Uterus (tissue), 2 donors: ENCODE measurements around the gene AMBRA1.

Experiments used
- CTCF ChIP-seq, 4 experiments: fragments of 200-600 bp in 2 of 4; fragments of 450-650 bp in 2 of 4; sonication (generic) in 2 of 4; IDR thresholded peaks; one replicate each; pipeline ENCODE4 v1.5.1; 2016 to 2019; ENCODE audit warnings: antibody characterized with exemption in 4 of 4, mild to moderate bottlenecking in 2 of 4, moderate library complexity in 1 of 4
- POLR2A ChIP-seq, 2 donors: fragments of 450-650 bp; IDR thresholded peaks; one replicate each; pipeline ENCODE4 v1.6.1; 2016; ENCODE audit warnings: antibody characterized with exemption in 2 of 2, mild to moderate bottlenecking in 1 of 2, moderate library complexity in 1 of 2

- TF ChIP-seq CTCF (IDR thresholded peaks at IDR 0.05) = no peak
- no peak for TF ChIP-seq POLR2A (IDR thresholded peaks at IDR 0.05)
These were observed 210.4 kb downstream of the AMBRA1 start for GRCh38 chr11:46383404-46383758.
